ENCODE results near the gene GNAZ. TPM values are rescaled to one million over a fixed set of nuclear protein-coding genes. Genes with fewer than 3 reads are reported as not detected.

The GNAZ gene
- total RNA-seq, 1 experiment from 2014 or later = 0.48 TPM

DNA sequence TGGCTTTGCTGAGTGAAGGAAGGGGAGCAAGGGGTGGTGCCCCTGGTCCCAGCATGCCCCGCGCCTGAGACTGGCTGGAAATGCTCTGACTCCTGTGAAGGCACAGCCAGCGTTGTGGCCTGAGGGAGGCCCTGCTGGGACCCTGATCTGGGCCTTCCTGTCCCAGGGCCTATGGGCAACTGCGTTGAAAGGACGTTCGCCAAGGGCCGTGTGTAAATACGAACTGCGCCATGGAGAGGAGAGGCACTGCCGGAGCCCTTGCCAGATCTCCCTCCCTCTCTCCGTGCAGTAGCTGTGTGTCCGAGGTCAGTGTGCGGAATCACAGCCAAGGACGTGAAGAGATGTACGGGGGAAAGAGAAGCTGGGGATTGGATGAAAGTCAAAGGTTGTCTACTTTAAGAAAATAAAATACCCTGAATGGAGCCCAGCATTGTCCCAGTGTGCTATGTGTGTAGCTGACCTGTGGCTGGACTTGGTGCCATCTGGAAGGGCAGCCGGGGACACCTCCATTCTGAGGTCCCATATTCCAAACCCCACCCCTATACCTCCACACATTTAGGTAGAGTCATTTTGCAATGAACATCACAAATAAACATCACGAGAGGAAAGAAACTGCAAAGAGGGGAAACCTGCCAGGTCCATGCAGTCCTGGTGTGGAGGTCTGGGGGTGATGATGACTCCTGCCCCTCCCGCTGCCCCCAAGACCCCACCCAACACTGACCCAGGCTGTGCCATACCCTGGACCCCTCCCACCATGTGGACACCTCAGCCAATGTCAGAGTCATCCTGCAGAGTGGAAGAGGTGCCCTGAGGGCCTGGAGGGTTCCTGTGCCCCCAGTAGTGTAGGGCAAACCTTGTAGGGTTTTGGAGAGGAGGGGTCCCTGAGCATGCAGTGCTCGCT, 54.5 kb downstream of the GNAZ start:
- Histone ChIP-seq H3K36me3 (ENCODE audit: control insufficient read depth, insufficient read depth, low read length) (no peaks in the 10 kb centered on the region), H3K9me3 (no peaks in the 10 kb centered on the region), H3K27me3 (replicated peaks; ENCODE audit: control insufficient read depth, insufficient read depth, low read length) (no peaks in the 10 kb centered on the region), H3K4me1 (no peaks in the 10 kb centered on the region), H3K4me3 (ENCODE audit: low read depth, low read length) (no peak overlapping the region)
- Mint-ChIP-seq H3K9me3 (ENCODE audit: unreplicated experiment) (no peaks in the 10 kb centered on the region), H3K27ac (ENCODE audit: unreplicated experiment) (no peak overlapping the region), H3K27me3 (ENCODE audit: insufficient read depth, unreplicated experiment) (no peaks in the 10 kb centered on the region), H3K4me3 (ENCODE audit: unreplicated experiment) (no peak overlapping the region), H3K4me1 (ENCODE audit: low read depth, unreplicated experiment) (no peaks in the 10 kb centered on the region), H3K36me3 (ENCODE audit: insufficient read depth, unreplicated experiment) (no peaks in the 10 kb centered on the region)
- intact Hi-C loops (cut with micrococcal nuclease; ENCODE audit: unreplicated experiment) = no loop called here
- ChIA-PET CTCF (interaction anchor here (1.8 kb wide), 1 partner anchor 168 kb away, joined by 7 read pairs; no protein-coding TSS in a partner anchor), POLR2A (no interaction called here)
- BruUV-seq (replicated peaks) = no TSS peak
- TF ChIP-seq, protein P1, sequence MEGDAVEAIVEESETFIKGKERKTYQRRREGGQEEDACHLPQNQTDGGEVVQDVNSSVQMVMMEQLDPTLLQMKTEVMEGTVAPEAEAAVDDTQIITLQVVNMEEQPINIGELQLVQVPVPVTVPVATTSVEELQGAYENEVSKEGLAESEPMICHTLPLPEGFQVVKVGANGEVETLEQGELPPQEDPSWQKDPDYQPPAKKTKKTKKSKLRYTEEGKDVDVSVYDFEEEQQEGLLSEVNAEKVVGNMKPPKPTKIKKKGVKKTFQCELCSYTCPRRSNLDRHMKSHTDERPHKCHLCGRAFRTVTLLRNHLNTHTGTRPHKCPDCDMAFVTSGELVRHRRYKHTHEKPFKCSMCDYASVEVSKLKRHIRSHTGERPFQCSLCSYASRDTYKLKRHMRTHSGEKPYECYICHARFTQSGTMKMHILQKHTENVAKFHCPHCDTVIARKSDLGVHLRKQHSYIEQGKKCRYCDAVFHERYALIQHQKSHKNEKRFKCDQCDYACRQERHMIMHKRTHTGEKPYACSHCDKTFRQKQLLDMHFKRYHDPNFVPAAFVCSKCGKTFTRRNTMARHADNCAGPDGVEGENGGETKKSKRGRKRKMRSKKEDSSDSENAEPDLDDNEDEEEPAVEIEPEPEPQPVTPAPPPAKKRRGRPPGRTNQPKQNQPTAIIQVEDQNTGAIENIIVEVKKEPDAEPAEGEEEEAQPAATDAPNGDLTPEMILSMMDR (IDR thresholded peaks at IDR 0.05; ENCODE audit: insufficient read depth in 1 of 2, low read depth in 1 of 2, low read length in 1 of 2, severe bottlenecking in 1 of 2, unreplicated experiment in 1 of 2) = no peak
- no peak for DNase-seq

DNA sequence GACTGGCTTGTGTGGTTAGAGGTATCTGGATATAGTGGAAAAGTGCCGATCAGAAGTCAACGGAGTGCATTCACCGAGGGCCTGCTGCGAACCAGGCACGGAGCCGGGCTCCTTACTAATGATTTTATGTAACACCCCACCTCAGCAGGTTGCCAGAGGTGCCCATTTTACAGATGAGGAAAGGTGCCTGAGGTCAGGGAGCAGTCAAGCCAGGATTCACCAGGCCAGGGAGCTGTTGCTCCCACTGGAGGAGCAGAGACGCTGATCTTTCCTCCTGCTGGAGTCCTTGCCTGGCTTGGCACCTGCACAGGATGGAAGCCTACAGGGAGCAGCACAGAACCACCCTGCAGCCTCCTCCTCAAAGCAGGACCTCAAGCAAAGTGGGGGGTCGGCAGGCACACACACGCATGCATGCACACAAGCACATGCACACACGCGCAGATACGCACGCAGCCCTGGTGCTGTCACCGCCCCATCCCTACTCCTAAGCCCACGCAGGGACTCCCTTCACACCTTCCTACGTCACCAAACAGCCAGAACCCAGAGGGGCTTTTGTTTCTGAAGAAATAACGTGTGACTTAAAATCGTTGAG, 55.3 kb downstream of the GNAZ start:
- H3K4me1 ChIP-seq = no peaks in the 10 kb centered on the region
- Mint-ChIP-seq H3K9me3 (ENCODE audit: unreplicated experiment) (no peaks in the 10 kb centered on the region), H3K4me1 (ENCODE audit: low read depth, unreplicated experiment) (no peaks in the 10 kb centered on the region), H3K36me3 (ENCODE audit: insufficient read depth, unreplicated experiment) (no peaks in the 10 kb centered on the region), H3K4me3 (ENCODE audit: unreplicated experiment) (no peak overlapping the region), H3K27me3 (ENCODE audit: insufficient read depth, unreplicated experiment) (no peaks in the 10 kb centered on the region), H3K27ac (ENCODE audit: unreplicated experiment) (no peak overlapping the region)
- DNase-seq = no peak
- H3K9me3 ChIP-seq = no peaks in the 10 kb centered on the region
- TF ChIP-seq, protein P1 (IDR thresholded peaks at IDR 0.05; ENCODE audit: insufficient read depth in 1 of 2, low read depth in 1 of 2, low read length in 1 of 2, severe bottlenecking in 1 of 2, unreplicated experiment in 1 of 2) = no peak
- H3K36me3 ChIP-seq (ENCODE audit: control insufficient read depth, insufficient read depth, low read length) = no peaks in the 10 kb centered on the region
- no peaks in the 10 kb centered on the region for H3K27me3 ChIP-seq (replicated peaks; ENCODE audit: control insufficient read depth, insufficient read depth, low read length)
- BruUV-seq (replicated peaks) = no TSS peak
- intact Hi-C loops (cut with micrococcal nuclease; ENCODE audit: unreplicated experiment) = no loop called here
- no peak overlapping the region for H3K4me3 ChIP-seq (ENCODE audit: low read depth, low read length)
- ChIA-PET POLR2A (no interaction called here), CTCF (interaction anchor here (1.4 kb wide), 1 partner anchor 167 kb away, joined by 3 read pairs; no protein-coding TSS in a partner anchor)

DNA sequence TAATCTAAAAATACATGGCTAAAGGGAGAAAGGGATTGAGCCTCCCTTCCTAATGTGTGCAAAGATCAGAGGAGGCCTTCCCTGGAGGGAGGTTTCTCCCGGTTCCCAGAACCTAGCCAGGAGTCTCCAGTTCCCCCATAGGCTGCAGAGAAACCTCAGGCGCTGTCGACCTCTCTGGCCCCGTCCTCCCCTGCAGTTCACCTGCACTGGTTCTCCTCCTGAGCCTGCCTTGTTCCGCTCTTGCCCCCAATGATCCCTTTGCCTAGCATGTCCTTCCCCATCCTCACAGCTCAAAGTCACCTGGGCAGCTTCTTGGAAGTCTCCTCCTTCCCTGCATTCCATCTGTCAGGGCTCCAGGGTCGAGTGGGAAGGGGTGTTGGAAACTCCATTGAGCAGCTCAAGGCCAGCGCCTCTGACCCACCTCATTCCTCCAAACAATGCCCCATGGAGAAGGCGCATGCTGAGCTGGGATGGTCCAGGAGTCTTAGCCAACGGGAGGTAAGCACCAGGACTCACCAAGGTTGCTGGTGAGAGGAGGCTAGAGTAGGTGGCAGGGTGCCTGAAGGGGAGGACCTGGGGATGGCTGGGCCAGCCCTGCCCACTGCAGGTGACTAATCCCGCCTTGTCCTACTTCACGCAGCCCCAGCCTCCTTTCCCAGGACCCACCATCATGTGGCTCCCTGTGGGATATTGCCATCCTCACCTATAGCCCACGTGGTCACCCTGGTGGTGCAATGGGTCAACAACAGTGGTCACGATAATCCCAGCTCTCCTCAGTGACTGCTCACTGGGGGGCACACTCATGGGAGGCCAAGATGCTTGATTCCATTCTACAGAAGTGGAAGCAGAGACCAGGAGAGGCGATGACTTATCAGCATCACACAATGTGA, 56.1 kb downstream of the GNAZ start:
- Histone ChIP-seq H3K4me1 (no peaks in the 10 kb centered on the region), H3K27me3 (replicated peaks; ENCODE audit: control insufficient read depth, insufficient read depth, low read length) (no peaks in the 10 kb centered on the region), H3K4me3 (ENCODE audit: low read depth, low read length) (no peak overlapping the region), H3K36me3 (ENCODE audit: control insufficient read depth, insufficient read depth, low read length) (no peaks in the 10 kb centered on the region), H3K9me3 (no peaks in the 10 kb centered on the region)
- intact Hi-C loops (cut with micrococcal nuclease; ENCODE audit: unreplicated experiment) = no loop called here
- Mint-ChIP-seq H3K36me3 (ENCODE audit: insufficient read depth, unreplicated experiment) (no peaks in the 10 kb centered on the region), H3K4me3 (ENCODE audit: unreplicated experiment) (no peak overlapping the region), H3K27ac (ENCODE audit: unreplicated experiment) (no peak overlapping the region), H3K27me3 (ENCODE audit: insufficient read depth, unreplicated experiment) (no peaks in the 10 kb centered on the region), H3K4me1 (ENCODE audit: low read depth, unreplicated experiment) (no peaks in the 10 kb centered on the region), H3K9me3 (ENCODE audit: unreplicated experiment) (no peaks in the 10 kb centered on the region)
- DNase-seq = no peak
- BruUV-seq (replicated peaks) = no TSS peak
- POLR2A ChIA-PET = no interaction called here
- TF ChIP-seq, protein P1 (IDR thresholded peaks at IDR 0.05; ENCODE audit: insufficient read depth in 1 of 2, low read depth in 1 of 2, low read length in 1 of 2, severe bottlenecking in 1 of 2, unreplicated experiment in 1 of 2) = no peak
- CTCF ChIA-PET = interaction anchor here (1.4 kb wide), 1 partner anchor 168 kb away, joined by 3 read pairs; no protein-coding TSS in a partner anchor
